ENCODE results near the gene SPACA7.
"Not testable (repeated sequence)": the region's sequence is repeated elsewhere in the genome, so short reads cannot be mapped to it uniquely, and the experiment has no call there.

DNA sequence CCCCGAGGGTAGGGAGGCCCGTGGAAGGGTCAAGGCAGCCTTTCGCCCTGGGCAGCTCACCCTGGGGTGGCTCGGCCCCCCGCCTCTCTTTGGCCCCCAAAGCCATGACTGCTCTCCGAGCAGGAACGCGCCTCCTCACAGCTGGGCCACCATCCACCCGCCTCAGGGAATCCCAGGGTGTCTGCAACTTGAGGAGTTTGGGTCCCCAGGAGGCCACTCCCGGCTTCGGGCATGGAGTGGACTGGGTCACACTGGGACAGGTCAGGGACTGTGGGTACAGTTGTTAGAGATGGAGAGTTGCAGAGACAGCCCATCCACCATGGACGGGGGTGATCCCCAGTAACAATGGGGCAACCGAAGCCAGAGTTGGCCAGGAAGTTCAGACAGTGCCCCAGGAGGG, 19.8 kb downstream of the SPACA7 start:
- TF ChIP-seq SUZ12 (IDR thresholded peaks at IDR 0.05; ENCODE audit: extremely low read depth, insufficient read depth, insufficient read length); ZNF274 (IDR thresholded peaks at IDR 0.05; ENCODE audit: low read depth, low read length): not testable (repeated sequence)
